ENCODE measurements around the gene CIT.

GRCh38 chr12:119802472-119802871, 74.6 kb downstream of the CIT start:
- TF ChIP-seq, protein P1, sequence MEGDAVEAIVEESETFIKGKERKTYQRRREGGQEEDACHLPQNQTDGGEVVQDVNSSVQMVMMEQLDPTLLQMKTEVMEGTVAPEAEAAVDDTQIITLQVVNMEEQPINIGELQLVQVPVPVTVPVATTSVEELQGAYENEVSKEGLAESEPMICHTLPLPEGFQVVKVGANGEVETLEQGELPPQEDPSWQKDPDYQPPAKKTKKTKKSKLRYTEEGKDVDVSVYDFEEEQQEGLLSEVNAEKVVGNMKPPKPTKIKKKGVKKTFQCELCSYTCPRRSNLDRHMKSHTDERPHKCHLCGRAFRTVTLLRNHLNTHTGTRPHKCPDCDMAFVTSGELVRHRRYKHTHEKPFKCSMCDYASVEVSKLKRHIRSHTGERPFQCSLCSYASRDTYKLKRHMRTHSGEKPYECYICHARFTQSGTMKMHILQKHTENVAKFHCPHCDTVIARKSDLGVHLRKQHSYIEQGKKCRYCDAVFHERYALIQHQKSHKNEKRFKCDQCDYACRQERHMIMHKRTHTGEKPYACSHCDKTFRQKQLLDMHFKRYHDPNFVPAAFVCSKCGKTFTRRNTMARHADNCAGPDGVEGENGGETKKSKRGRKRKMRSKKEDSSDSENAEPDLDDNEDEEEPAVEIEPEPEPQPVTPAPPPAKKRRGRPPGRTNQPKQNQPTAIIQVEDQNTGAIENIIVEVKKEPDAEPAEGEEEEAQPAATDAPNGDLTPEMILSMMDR (conservative IDR thresholded peaks at IDR 0.05 in 1 of 2, IDR thresholded peaks at IDR 0.05 in 1 of 2; ENCODE audit: extremely low read depth in 1 of 2, insufficient read depth in 1 of 2, low read depth in 1 of 2, low read length in 2 of 2) = no peak
- no peak for TF ChIP-seq EZH2 (IDR thresholded peaks at IDR 0.05; ENCODE audit: borderline replicate concordance, low read length)
